Measurements from ENCODE around the gene DAGLB.

Gene DAGLB

GRCh38 chr7:6367701-6368211 is 80.0 kb downstream of the DAGLB start:
- DNase-seq: no peak

DNA sequence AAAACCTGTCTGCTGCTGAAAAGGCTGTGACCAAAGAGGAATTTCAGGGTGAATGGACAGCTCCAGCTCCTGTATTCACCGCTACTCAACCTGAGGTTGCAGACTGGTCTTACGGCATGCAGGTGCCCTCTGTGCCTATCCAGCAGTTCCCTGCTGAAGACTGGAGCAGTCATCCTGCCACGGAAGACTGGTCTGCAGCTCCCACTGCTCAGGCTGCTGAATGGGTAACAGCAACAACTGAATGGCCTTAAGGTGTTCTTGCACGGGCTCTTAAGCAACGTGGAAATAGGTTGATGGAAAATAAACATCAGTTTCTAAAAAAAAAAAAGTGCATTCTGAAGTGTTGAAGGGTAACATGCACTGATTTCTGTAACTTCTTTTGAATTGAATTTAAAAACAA is 82.3 kb downstream of the DAGLB start:
- DNase-seq: no peak

GRCh38 chr7:6360841-6361240 is 86.9 kb downstream of the DAGLB start:
- DNase-seq: no peak

DNA sequence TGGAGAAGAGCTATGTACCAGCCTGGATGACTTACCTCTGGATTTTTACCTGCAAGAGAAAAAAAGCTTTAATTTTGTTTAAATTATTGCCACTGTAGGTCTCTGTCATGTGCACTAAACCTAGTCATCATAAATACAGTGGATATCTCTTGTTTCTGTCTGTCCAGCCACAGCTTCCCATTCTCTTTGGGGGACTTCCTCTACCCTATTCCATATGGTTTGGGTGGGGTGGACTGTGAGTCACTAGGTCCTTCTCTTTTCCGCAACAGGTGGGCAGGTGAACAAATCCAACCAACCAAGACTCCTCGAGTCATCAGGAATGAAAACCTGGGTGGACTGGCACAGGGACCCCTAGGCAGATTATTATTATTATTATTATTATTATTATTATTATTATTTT is 88.0 kb downstream of the DAGLB start:
- DNase-seq: no peak

All from hypothalamus (tissue), 51 donors.